Retinal pigment epithelial cell (primary cell): ENCODE results near the gene NDRG4.

Experiments
- DNase-seq: peaks from one replicate; pipeline ENCODE4 v3.0.0-alpha.2; 2010; ENCODE audit warnings: low read depth
- H3K4me3 ChIP-seq: 2 replicates; pipeline ENCODE4 v1.5.1; 2011; ENCODE audit warnings: mild to moderate bottlenecking, low read length, control low read depth, moderate library complexity
- TF ChIP-seq, protein P1 (sequence below): conservative IDR thresholded peaks from 2 replicates; pipeline ENCODE4 v1.5.1; 2011; ENCODE audit warnings: low read depth, low read length, control low read depth, inconsistent platforms

The NDRG4 gene

GRCh38 chr16:58465817-58466216, 34.1 kb upstream of the NDRG4 start:
- TF ChIP-seq, protein P1, sequence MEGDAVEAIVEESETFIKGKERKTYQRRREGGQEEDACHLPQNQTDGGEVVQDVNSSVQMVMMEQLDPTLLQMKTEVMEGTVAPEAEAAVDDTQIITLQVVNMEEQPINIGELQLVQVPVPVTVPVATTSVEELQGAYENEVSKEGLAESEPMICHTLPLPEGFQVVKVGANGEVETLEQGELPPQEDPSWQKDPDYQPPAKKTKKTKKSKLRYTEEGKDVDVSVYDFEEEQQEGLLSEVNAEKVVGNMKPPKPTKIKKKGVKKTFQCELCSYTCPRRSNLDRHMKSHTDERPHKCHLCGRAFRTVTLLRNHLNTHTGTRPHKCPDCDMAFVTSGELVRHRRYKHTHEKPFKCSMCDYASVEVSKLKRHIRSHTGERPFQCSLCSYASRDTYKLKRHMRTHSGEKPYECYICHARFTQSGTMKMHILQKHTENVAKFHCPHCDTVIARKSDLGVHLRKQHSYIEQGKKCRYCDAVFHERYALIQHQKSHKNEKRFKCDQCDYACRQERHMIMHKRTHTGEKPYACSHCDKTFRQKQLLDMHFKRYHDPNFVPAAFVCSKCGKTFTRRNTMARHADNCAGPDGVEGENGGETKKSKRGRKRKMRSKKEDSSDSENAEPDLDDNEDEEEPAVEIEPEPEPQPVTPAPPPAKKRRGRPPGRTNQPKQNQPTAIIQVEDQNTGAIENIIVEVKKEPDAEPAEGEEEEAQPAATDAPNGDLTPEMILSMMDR = no peak
- no peak for DNase-seq
- no peak overlapping the region for H3K4me3 ChIP-seq

- H3K4me3 ChIP-seq = no peak overlapping the region
- TF ChIP-seq, protein P1 = no peak
- no peak for DNase-seq
Measured at GRCh38 chr16:58466396-58466795, 33.5 kb upstream of the NDRG4 start.

- DNase-seq = no peak
- TF ChIP-seq, protein P1 = no peak
- H3K4me3 ChIP-seq = no peak overlapping the region
Measured at GRCh38 chr16:58467905-58468304, 32.0 kb upstream of the NDRG4 start.

DNA sequence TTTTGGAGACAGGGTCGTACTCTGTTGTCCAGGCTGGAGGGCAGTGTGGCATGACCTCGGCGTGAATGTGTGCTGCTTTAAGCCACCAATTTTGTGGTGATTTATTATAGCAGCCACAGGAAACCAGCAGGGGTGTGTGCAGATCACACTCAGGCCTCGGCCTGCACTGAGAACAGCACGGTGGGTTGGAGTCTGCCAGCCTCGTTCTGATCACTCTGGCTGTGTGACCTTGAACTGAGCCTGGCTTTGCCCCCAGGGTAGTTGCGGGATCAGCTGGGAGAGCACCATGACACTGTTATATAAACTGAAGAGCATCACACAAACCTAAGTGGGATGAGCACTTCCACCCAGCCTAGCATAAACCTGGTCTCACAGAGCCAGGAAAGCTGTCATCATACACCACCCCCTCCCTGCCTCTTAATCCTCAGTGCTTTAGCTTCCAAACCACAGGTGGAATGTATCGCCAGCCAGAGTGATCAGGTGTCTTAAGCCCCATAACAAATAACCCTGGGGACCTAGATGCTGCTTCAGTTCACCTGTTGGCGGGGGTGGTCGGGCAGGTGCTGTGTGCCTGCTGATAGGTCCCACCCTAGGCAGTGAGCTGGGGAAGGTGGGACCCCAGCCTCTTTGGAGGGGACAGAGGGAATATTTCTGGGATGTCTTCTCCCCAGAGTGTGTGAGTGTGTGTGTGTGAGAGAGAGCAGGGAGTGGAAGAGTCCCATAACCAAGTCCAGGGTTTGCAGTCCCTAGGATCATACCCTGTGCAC, 28.6 kb upstream of the NDRG4 start:
- no peak for DNase-seq
- TF ChIP-seq, protein P1 = no peak
- no peak overlapping the region for H3K4me3 ChIP-seq

DNA sequence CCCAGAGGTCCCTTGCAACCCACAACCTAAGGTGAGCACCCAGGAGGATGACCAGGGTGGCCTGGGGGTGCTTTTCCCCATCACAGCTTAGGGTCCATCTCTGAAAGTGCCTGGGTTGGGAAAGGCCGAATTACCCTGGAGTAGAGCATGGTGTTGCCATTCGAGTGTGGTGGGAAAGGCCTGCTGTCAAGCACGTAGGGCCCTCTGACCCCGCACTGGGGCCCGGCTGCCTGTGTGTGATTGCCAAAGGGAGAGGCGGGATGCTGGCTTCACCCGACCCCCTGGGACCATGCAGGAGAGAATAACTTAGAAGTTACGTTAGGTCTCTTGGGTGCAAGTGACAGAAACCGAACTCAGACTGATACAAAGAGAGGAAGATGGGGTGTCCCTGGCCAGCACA, 27.7 kb upstream of the NDRG4 start:
- DNase-seq = no peak
- TF ChIP-seq, protein P1 = no peak
- H3K4me3 ChIP-seq = no peak overlapping the region

- TF ChIP-seq, protein P1 = no peak
- H3K4me3 ChIP-seq = no peak overlapping the region
- no peak for DNase-seq
Measured at GRCh38 chr16:58472827-58473226, 27.1 kb upstream of the NDRG4 start.

- no peak for DNase-seq
- TF ChIP-seq, protein P1 = no peak
- no peak overlapping the region for H3K4me3 ChIP-seq
Measured at GRCh38 chr16:58474296-58474695, 25.6 kb upstream of the NDRG4 start.
